Inflammatory macrophage treated with lipopolysaccharide for 4 hours (primary cell): ENCODE results near the gene TXNDC8.
A peak's percentile ranks its signal among the peaks of the same experiment; 100 is the strongest.

Source experiments
- DNase-seq: peaks from one replicate; pipeline ENCODE4 v3.0.0-alpha.2; 2020

The TXNDC8 gene

GRCh38 chr9:110276781-110277180 lies 60.9 kb downstream of the TXNDC8 start:
- DNase-seq: no peak

- DNase-seq: no peak
Measured at GRCh38 chr9:110270211-110270995, 67.3 kb downstream of the TXNDC8 start.

GRCh38 chr9:110266795-110267194 lies 70.9 kb downstream of the TXNDC8 start:
- DNase-seq: no peak

GRCh38 chr9:110261632-110262031 lies 76.0 kb downstream of the TXNDC8 start:
- no peak for DNase-seq

- no peak for DNase-seq
Measured at GRCh38 chr9:110260911-110261310, 76.8 kb downstream of the TXNDC8 start.

- DNase-seq: no peak
Measured at GRCh38 chr9:110259566-110259965, 78.1 kb downstream of the TXNDC8 start.

GRCh38 chr9:110258690-110259091 lies 79.0 kb downstream of the TXNDC8 start:
- peak; percentile 98 for DNase-seq

GRCh38 chr9:110257956-110258355 lies 79.7 kb downstream of the TXNDC8 start:
- DNase-seq: peak; percentile 82

GRCh38 chr9:110257097-110257841 lies 80.4 kb downstream of the TXNDC8 start:
- peak; percentile 76 for DNase-seq

GRCh38 chr9:110256380-110257096 lies 81.1 kb downstream of the TXNDC8 start, which contains the start of gene TXN:
TXN (minus strand) TSS chr9:110256507; CDS start chr9:110256435, 72 bp downstream.
- DNase-seq: peak; percentile 99

GRCh38 chr9:110255463-110256379 lies 81.9 kb downstream of the TXNDC8 start:
- peak; percentile 68 for DNase-seq

GRCh38 chr9:110255034-110255462 lies 82.6 kb downstream of the TXNDC8 start:
- no peak for DNase-seq

GRCh38 chr9:110254500-110254899 lies 83.2 kb downstream of the TXNDC8 start:
- no peak for DNase-seq
